Progenitor cell of endocrine pancreas (in vitro differentiated cells): Measurements from ENCODE around the gene MYG1. TPM values are rescaled to one million over a fixed set of nuclear protein-coding genes. Genes with fewer than 3 reads are reported as not detected.

ENCODE experiments used
- DNase-seq: peaks from one replicate; pipeline ENCODE4 v3.0.0; 2021; ENCODE audit warnings: low spot score; ENCODE audit not compliant: unreplicated experiment
- H3K27ac Mint-ChIP-seq: 2 replicates; pipeline ENCODE4 v1.8.0; 2021; ENCODE audit warnings: mild to moderate bottlenecking, moderate library complexity, mixed read lengths
- H3K27me3 Mint-ChIP-seq: 2 replicates; pipeline ENCODE4 v1.8.0; 2021; ENCODE audit warnings: mixed read lengths
- H3K36me3 Mint-ChIP-seq: 2 replicates; pipeline ENCODE4 v1.8.0; 2022; ENCODE audit warnings: mixed read lengths; ENCODE audit not compliant: insufficient read depth
- H3K4me1 Mint-ChIP-seq: 2 replicates; pipeline ENCODE4 v1.8.0; 2021; ENCODE audit warnings: low read depth, mixed read lengths
- H3K4me3 Mint-ChIP-seq: 2 replicates; pipeline ENCODE4 v1.8.0; 2021; ENCODE audit warnings: low read depth, mild to moderate bottlenecking, moderate library complexity, mixed read lengths
- H3K9me3 Mint-ChIP-seq: 2 replicates; pipeline ENCODE4 v1.8.0; 2021; ENCODE audit warnings: low read depth, mixed read lengths
- total RNA-seq: library from RNA; stranded (reverse); gene quantifications from 2 replicates; pipeline ENCODE4 v1.2.1, GENCODE V29; 2021
- TF ChIP-seq, protein P1 (sequence below): fragments of 200-600 bp; sonication (generic); IDR thresholded peaks from one replicate; pipeline ENCODE4 v1.5.0; 2021; ENCODE audit warnings: antibody characterized with exemption, mild to moderate bottlenecking; ENCODE audit not compliant: unreplicated experiment

The MYG1 gene
- total RNA-seq, 1 donor from 2014 or later: 58.9 TPM

- peaks cover 46% of the 10 kb centered on the region for H3K27me3 Mint-ChIP-seq
- no peak within 1 kb of the TSS for H3K27ac Mint-ChIP-seq
- no peaks in the 10 kb centered on the region for H3K9me3 Mint-ChIP-seq
- peaks cover 17% of the 10 kb centered on the region for H3K4me1 Mint-ChIP-seq
- no peaks in the 10 kb centered on the region for H3K36me3 Mint-ChIP-seq
- TF ChIP-seq, protein P1, sequence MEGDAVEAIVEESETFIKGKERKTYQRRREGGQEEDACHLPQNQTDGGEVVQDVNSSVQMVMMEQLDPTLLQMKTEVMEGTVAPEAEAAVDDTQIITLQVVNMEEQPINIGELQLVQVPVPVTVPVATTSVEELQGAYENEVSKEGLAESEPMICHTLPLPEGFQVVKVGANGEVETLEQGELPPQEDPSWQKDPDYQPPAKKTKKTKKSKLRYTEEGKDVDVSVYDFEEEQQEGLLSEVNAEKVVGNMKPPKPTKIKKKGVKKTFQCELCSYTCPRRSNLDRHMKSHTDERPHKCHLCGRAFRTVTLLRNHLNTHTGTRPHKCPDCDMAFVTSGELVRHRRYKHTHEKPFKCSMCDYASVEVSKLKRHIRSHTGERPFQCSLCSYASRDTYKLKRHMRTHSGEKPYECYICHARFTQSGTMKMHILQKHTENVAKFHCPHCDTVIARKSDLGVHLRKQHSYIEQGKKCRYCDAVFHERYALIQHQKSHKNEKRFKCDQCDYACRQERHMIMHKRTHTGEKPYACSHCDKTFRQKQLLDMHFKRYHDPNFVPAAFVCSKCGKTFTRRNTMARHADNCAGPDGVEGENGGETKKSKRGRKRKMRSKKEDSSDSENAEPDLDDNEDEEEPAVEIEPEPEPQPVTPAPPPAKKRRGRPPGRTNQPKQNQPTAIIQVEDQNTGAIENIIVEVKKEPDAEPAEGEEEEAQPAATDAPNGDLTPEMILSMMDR: no peak
- H3K4me3 Mint-ChIP-seq: no peak within 1 kb of the TSS
- DNase-seq: no peak
These were observed 36.7 kb downstream of the MYG1 start, which contains the start of gene SP7 for GRCh38 chr12:53336181-53336681. TSS of gene SP7 (minus strand) at chr12:53336354. CDS start at chr12:53335646, 708 bp downstream.

GRCh38 chr12:53338017-53338416 lies 38.5 kb downstream of the MYG1 start:
- Mint-ChIP-seq H3K27me3 (peaks cover 44% of the 10 kb centered on the region), H3K9me3 (no peaks in the 10 kb centered on the region), H3K4me1 (peaks cover 17% of the 10 kb centered on the region), H3K4me3 (no peak overlapping the region), H3K36me3 (no peaks in the 10 kb centered on the region), H3K27ac (no peak overlapping the region)
- TF ChIP-seq, protein P1: no peak
- DNase-seq: no peak

GRCh38 chr12:53338916-53339315 lies 39.4 kb downstream of the MYG1 start:
- Mint-ChIP-seq H3K9me3 (no peaks in the 10 kb centered on the region), H3K4me1 (peaks cover 10% of the 10 kb centered on the region), H3K27me3 (peaks cover 46% of the 10 kb centered on the region), H3K27ac (no peak overlapping the region), H3K4me3 (no peak overlapping the region), H3K36me3 (no peaks in the 10 kb centered on the region)
- DNase-seq: no peak
- TF ChIP-seq, protein P1: no peak

GRCh38 chr12:53340398-53340797 lies 40.9 kb downstream of the MYG1 start:
- Mint-ChIP-seq H3K4me1 (peaks cover 5% of the 10 kb centered on the region), H3K4me3 (no peak overlapping the region), H3K27me3 (peaks cover 54% of the 10 kb centered on the region), H3K36me3 (no peaks in the 10 kb centered on the region), H3K27ac (no peak overlapping the region), H3K9me3 (no peaks in the 10 kb centered on the region)
- TF ChIP-seq, protein P1: no peak
- no peak for DNase-seq

DNA sequence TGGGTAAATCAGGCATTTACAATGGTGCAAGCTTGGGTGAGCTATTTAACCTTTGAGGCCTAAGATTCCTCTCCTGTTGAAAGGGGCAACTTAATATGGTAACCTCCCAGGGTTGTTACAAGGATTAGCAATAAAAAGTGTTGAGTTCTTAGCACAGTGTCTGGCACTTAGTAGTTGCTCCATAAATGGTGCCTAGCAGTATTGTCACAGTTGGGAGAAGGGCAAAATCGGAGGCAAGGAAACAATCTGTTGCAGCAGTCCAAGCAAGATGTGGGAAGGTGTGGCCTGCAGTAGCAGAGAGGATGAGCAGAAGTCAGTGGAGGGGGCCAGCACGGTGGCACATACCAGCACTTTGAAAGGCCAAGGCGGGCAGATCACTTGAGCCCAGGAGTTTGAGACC lies 44.0 kb downstream of the MYG1 start:
- H3K4me3 Mint-ChIP-seq: peak overlapping the region; percentile 12

More for the DNA sequence above, 44.0 kb downstream of the MYG1 start:
- Mint-ChIP-seq H3K4me1 (peaks cover 2% of the 10 kb centered on the region), H3K9me3 (no peaks in the 10 kb centered on the region), H3K27ac (no peak overlapping the region), H3K36me3 (no peaks in the 10 kb centered on the region), H3K27me3 (peaks cover 35% of the 10 kb centered on the region)
- TF ChIP-seq, protein P1: no peak
- DNase-seq: no peak
